GM19397 (cell line): ENCODE data around the gene ANKRD11.

ENCODE experiments used
- ATAC-seq: cut with Tn5 transposase; IDR thresholded peaks from one replicate; pipeline ENCODE4 v1.9.1; 2021; ENCODE audit warnings: mild to moderate bottlenecking, moderate library complexity; ENCODE audit not compliant: unreplicated experiment

The ANKRD11 gene

DNA sequence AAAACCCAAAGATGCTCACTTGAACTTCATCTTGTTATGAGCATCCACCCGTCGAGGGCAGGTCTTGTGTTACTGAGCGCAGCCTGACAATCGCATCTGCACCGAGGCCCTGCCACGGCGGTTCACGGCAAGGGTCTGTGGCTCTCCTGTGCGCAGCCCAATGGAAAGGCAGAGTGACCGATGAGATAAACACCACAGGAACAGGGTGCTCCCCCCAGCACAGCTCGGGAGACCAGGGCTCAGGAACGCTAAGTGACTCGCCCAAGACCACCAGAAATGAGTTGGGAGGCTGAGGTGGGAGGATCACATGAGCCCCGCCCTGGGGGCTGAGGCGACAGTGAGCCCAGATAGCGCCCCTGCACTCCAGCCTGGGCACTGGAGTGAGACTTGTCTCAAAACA is 134.7 kb downstream of the ANKRD11 start:
- ATAC-seq: no peak

DNA sequence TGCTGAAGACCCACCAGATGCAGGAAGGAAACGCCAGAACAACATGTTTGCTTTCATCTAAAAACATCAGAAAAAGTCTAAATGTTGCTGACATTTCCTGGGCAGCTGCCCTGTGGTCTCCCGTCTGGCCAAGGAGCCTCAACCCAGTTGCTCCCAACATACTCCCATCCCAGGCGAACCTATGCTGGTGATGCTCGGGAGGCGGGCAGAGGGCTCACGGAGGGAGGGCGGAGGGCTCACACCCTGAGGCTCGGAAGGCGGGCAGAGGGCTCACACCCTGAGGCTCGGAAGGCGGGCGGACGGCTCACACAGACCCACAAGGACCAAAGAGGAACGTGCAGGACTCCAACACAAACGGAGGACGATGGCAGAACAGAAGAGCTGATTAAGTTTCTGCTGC is 135.4 kb downstream of the ANKRD11 start:
- no peak for ATAC-seq

GRCh38 chr16:89354325-89354724 is 136.0 kb downstream of the ANKRD11 start:
- ATAC-seq: no peak

- no peak for ATAC-seq
Observed at GRCh38 chr16:89352091-89352681, 138.2 kb downstream of the ANKRD11 start.

DNA sequence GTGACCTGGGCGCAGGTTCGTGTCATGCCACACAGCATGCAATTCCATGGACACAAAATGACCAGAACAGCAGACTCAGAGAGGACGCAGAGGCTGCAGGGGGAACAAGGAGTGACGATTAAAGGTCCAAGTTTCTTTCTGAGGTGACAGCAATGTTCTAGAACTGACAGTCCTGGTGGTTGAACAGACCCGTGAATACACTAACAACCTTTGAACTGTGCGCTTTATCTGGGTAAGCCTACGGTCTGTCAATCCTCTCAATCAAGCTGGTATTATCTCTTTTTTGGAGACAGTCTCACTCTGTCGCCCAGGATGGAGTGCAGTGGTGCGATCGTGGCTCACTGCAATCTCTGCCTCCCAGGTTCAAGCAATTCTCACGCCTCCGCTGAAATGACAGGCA is 138.7 kb downstream of the ANKRD11 start:
- ATAC-seq: no peak

DNA sequence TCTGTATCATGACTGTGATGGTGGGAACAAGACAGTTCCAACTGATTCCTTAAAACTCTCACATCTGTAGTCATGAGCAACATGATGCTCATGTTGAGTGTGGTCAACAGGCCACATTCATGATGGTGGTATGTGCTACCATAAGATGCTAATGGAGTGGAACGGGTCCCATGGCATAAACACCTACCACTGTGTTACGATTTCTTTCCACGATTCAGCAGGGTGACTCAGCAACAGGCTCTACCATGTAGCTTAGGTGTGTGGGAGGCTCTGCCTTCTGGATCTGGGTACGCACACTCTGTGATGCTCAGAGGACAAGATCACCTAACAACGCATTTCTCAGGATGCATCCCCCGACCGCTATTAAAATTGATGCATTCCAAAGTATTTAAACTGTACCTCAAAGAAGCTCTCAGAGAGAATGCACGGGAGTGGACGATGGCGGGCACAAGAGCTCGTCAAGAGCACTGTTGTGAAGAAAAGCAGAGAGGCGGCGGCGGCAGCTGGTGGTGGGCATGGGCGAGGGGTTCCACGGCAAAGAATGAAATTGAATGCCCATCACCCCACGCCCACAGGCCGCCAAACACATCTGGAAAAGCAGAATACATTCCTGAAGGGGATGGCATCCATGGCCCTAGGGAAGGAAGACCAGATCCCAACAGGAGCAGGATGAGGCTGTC is 139.5 kb downstream of the ANKRD11 start:
- ATAC-seq: no peak

DNA sequence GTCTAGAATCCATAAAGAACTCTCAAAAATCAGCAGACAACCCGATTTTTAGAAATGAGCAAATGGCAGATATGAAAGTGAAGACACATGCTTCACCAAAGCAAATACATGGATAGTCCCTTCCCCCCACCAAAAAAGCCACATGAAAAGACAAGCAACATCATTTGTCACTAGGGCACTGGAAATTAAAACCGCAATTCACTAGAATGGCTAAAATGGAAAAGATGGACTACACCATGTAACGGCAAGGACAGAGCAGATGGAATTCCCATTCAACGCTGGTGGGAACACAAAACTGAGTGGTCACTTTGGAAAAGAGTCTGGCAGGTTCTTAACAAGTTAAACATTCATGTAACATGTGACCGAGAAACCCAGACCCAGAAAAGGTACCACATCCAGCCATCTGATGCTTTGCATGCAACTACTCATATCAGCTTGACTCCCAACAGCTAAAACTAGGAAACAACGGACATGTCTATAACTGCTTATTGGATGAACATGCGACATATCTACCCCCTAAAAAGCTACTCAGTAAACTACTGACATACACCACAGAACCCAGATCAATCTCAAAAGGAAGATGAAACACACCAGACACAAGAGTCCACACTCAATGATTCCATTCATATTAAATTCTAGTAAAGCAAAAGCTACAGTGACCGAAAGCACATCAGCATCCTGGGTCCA is 140.3 kb downstream of the ANKRD11 start:
- ATAC-seq: no peak

DNA sequence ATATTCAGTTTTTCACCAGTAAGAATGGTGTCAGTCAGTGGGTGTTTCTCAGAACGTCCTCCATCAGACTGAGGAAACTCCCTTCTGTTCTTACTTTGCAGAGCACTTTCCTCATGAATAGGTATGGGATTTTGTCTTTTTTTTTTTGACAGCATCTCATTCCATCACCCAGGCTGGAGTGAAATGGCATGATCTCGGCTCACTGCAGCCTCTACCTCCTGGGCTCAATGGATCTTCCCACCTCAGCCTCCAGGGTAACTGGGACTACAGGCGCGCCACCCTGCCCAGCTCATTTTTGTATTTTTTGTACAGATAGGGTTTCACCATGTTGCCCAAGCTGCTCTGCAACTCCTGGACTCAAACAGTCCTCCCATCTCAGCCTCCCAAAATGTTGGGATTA is 142.6 kb downstream of the ANKRD11 start:
- ATAC-seq: no peak

DNA sequence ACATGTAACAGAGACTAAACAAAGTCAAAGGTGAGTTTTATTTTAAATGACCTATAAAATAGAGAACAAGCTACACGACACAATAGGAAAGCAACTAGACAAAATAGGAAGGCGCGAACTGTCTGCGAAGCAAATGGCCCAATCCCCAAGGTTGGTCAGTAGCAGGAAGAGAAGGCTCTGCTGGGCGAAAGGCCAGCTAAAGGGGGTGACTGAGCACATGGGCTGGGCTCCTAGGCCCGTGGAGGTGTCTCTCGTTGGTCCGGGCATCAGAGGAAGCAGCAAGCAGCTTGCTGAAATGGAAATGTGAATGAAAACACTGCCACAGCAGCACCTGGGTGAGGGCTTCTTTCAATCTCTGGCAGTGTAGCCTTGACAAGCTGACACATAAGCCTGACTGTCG is 143.5 kb downstream of the ANKRD11 start:
- no peak for ATAC-seq

- ATAC-seq: no peak
Observed at GRCh38 chr16:89345642-89346150, 144.7 kb downstream of the ANKRD11 start.

- ATAC-seq: no peak
Observed at GRCh38 chr16:89344846-89345611, 145.3 kb downstream of the ANKRD11 start.

GRCh38 chr16:89344458-89344834 is 145.9 kb downstream of the ANKRD11 start:
- ATAC-seq: no peak

GRCh38 chr16:89343501-89344457 is 146.6 kb downstream of the ANKRD11 start:
- ATAC-seq: no peak

DNA sequence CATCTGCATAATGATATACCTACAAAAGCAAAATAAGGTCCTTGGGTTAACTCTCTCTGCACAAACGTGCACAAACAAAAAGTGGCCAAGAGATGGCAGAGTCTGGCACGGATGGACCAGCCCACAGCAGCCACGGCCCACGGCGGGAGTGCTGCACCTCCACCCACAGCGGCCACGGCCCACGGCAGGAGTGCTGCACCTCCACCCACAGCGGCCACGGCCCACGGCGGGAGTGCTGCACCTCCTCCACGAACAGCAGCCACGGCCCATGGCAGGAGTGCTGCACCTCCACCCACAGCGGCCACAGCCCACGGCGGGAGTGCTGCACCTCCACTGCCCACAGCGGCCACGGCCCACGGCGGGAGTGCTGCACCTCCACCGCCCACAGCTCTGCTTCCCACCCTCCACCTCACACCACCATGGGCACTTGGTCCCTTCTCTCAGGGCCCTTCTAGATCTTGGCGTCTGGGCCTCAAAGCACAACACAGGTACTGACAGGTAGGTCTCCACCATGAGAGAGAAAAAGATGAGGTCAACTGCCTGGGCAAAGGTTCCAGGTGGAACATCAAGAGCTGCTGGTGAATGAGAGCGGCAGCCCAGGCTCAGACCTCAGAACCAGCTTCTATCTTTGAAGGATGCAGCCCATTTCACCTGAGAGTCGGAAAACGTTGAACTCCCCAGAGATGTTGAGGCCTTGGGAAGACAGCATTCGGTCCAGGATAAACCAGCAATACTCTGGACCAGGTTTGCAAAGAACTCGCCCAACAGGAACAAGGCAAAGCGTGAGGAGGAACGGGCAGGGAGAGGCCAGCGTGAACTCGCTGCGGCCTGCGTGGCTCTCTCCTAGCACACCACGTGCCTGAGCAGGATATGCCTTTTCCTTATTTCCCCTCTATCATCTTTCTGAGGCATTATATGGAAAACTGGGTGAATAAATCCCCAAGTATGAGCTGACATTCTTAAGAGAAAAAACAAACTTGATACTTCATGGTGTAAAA is 148.4 kb downstream of the ANKRD11 start:
- ATAC-seq: no peak

DNA sequence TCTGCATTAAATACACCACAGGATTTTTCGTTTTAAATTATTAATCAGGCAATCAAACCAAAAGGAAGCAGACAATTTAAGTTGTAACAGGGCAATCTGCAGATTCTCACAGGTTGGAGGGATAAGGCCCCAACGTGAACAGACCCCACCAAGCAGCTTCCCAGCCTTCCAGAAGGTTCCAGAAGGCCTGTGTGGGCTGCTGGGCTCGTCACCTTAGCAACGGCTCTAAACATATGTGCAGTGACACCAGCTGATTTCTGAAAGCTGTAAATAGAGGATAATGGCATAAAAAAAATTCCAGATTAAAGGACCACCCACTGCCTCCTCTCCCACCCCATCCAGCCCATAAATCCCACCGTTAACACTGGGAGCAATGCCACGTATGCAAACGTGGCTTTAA is 149.1 kb downstream of the ANKRD11 start:
- no peak for ATAC-seq

- no peak for ATAC-seq
Observed at GRCh38 chr16:89338863-89339262, 151.5 kb downstream of the ANKRD11 start.

GRCh38 chr16:89337965-89338364 is 152.4 kb downstream of the ANKRD11 start:
- no peak for ATAC-seq

DNA sequence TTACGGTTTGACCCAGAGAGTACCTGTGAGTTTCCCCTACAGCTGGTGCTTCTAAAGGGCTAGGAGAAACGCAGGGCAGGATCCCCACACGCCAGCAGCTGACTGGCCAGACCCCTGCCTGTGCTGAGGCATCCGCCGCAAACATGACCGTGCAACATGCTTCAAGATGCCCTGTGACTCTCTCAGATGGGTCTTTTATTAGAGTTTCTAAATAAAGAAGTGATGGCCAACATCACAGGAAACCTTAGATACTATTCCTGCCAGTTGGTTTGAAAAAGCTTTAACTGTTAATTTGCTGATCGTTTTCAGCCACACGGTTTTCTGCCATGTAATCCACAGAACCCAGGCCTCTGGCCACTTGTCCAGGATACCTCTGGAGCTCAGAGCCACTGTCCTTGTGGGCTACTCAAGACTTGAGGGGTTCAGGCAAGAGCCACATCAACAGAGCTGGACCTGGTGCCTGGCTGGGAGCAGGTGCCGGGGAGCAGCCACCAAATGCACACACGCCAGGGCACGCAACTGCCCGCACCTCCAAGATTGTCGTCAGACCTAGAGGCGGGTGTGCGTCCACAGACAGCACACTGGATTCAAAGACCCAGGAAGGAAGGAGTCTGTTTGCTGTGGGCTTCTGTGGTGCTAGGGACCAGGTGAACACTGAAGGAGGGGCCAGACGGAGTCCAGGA is 154.4 kb downstream of the ANKRD11 start:
- ATAC-seq: no peak
